Ramos (cell line): ENCODE measurements around the gene NHLRC2.

Experiments used
- in situ Hi-C: fragments of 300-500 bp; cut with MboI; formaldehyde crosslinking; loops from one replicate; pipeline ENCODE4 v1.14.3; 2022; ENCODE audit warnings: low sequenced_read_pairs; ENCODE audit not compliant: unreplicated experiment

Gene NHLRC2

GRCh38 chr10:113905756-113906155 is 51.3 kb downstream of the NHLRC2 start:
- in situ Hi-C loops: no loop called here

GRCh38 chr10:113907166-113907565 is 52.7 kb downstream of the NHLRC2 start:
- in situ Hi-C loops: no loop called here

- in situ Hi-C loops: no loop called here
Observed at GRCh38 chr10:113908236-113908635, 53.8 kb downstream of the NHLRC2 start.

- in situ Hi-C loops: no loop called here
Observed at GRCh38 chr10:113911113-113911512, 56.7 kb downstream of the NHLRC2 start.

- in situ Hi-C loops: no loop called here
Observed at GRCh38 chr10:113911839-113912238, 57.4 kb downstream of the NHLRC2 start.

- in situ Hi-C loops: no loop called here
Observed at GRCh38 chr10:113912582-113912981, 58.1 kb downstream of the NHLRC2 start.

- in situ Hi-C loops: no loop called here
Observed at GRCh38 chr10:113914956-113915355, 60.5 kb downstream of the NHLRC2 start.

GRCh38 chr10:113915540-113915939 is 61.1 kb downstream of the NHLRC2 start:
- in situ Hi-C loops: no loop called here

GRCh38 chr10:113916053-113916452 is 61.6 kb downstream of the NHLRC2 start:
- in situ Hi-C loops: no loop called here

GRCh38 chr10:113917636-113918035 is 63.2 kb downstream of the NHLRC2 start:
- in situ Hi-C loops: no loop called here

GRCh38 chr10:113920114-113920513 is 65.7 kb downstream of the NHLRC2 start:
- in situ Hi-C loops: no loop called here

GRCh38 chr10:113920875-113921274 is 66.4 kb downstream of the NHLRC2 start:
- in situ Hi-C loops: no loop called here

GRCh38 chr10:113921561-113922370 is 67.3 kb downstream of the NHLRC2 start:
- in situ Hi-C loops: no loop called here

- in situ Hi-C loops: no loop called here
Observed at GRCh38 chr10:113922787-113923570, 68.5 kb downstream of the NHLRC2 start.

- in situ Hi-C loops: no loop called here
Observed at GRCh38 chr10:113924186-113924585, 69.7 kb downstream of the NHLRC2 start.

GRCh38 chr10:113924664-113925063 is 70.2 kb downstream of the NHLRC2 start:
- in situ Hi-C loops: no loop called here

- in situ Hi-C loops: no loop called here
Observed at GRCh38 chr10:113927440-113927839, 73.0 kb downstream of the NHLRC2 start.

- in situ Hi-C loops: no loop called here
Observed at GRCh38 chr10:113928830-113929229, 74.4 kb downstream of the NHLRC2 start.

- in situ Hi-C loops: no loop called here
Observed at GRCh38 chr10:113929522-113929921, 75.1 kb downstream of the NHLRC2 start.

- in situ Hi-C loops: no loop called here
Observed at GRCh38 chr10:113930482-113931057, 76.1 kb downstream of the NHLRC2 start.

GRCh38 chr10:113932854-113933253 is 78.4 kb downstream of the NHLRC2 start:
- in situ Hi-C loops: no loop called here
